Measurements from ENCODE around the gene THEM5. TPM values are rescaled to one million over a fixed set of nuclear protein-coding genes. Genes with fewer than 3 reads are reported as not detected.

THEM5 gene
- polyA plus RNA-seq, 3 donors: not detected

DNA sequence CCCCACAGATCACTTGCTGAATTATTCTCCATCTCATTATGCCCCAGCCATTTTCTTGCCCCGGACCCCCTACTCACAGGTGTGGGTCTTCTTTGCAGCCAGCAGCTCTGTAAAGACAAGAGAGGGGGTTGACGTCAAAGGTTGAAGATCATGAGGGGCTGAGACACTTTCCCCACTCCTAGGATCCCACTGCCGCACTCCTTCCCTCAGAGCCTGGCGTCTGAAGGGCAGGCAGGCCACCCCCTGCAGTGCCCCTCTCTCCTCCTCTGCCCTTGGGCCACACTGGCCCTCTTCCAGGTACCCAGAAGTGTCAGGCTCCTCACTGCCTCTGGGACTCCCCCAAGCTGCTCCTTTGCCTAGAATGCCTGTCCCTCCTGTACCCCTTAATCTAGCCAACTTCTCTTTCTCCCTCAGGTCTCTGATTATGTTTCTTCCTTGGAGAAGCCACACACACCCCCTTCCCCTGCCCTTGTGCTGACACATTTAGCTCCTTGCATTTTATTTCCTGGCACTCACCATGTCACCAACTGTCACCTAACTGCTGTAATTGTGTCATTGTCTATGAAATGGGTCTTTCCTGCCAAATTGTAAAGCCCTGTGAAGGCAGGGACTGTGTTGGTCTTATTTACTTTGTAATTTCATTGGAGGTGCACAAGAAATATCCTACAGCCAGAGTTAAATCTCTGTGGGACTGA lies 24.0 kb downstream of the THEM5 start:
- 23 to 49% (median 42%) methylated on average over 4 of the region's 4 CpGs for WGBS, 3 donors
- no peak overlapping the region for H3K27ac ChIP-seq (ENCODE audit: low read depth, low read length)

- WGBS, 3 donors: 4 to 22% (median 6%) methylated on average over 8 to 12 of the region's 12 CpGs
- no peak overlapping the region for H3K27ac ChIP-seq (ENCODE audit: low read depth, low read length)
Measured at GRCh38 chr1:151828921-151829320, 24.6 kb downstream of the THEM5 start.

GRCh38 chr1:151827853-151828252 lies 25.7 kb downstream of the THEM5 start:
- 42 to 83% (median 44%) methylated on average over 4 to 9 of the region's 9 CpGs for WGBS, 3 donors
- H3K27ac ChIP-seq (ENCODE audit: low read depth, low read length): no peak overlapping the region

- 60 to 71% (median 61%) methylated on average over 21 of the region's 21 CpGs for WGBS, 3 donors
- no peak overlapping the region for H3K27ac ChIP-seq (ENCODE audit: low read depth, low read length)
Measured at GRCh38 chr1:151825751-151826660, 27.5 kb downstream of the THEM5 start.

GRCh38 chr1:151825204-151825603 lies 28.3 kb downstream of the THEM5 start:
- WGBS, 3 donors: 74 to 77% (median 74%) methylated on average over 9 of the region's 9 CpGs
- no peak overlapping the region for H3K27ac ChIP-seq (ENCODE audit: low read depth, low read length)

DNA sequence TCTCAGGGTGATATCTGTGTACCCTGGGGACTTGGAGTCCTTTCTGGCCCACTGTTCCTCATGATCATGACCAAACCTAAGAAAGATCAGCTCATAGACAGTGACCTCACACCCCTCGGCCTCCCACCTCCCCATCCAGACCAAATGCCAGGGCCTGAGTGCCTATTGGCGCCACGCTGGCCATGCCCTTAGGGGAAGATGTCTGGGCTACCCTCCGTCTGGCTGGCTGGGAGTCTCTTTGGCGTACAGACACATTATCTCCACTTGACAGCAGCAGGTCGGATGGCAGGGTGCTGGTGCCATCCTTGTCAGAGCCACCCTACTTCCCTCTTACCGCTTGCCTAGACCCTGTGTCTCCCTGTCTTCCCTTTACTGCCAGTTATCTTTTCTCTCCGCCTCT lies 30.3 kb downstream of the THEM5 start:
- 79 to 92% (median 87%) methylated on average over 8 of the region's 8 CpGs for WGBS, 3 donors
- H3K27ac ChIP-seq (ENCODE audit: low read depth, low read length): no peak overlapping the region

DNA sequence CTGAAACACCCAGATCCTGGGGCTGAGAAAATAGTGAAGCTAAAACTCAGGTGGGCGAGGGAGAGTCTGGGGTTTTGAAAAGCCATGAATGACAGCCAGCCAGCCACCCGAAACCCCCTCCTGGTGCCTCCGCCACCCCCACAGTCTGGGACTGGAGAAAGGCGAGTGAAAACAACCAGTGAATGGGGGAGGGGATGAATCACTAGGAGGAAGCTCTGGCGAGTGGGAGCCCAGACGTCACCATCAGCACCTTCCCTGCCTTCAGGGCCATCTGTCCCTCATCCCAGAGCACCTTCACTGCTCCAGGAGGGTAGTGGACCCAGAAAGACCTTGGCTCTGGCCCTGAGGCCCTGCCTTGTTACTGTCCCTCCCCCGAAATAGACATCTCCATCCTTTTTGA lies 31.1 kb downstream of the THEM5 start:
- H3K27ac ChIP-seq (ENCODE audit: low read depth, low read length): no peak overlapping the region
- 46 to 72% (median 61%) methylated on average over 7 of the region's 7 CpGs for WGBS, 3 donors

- H3K27ac ChIP-seq (ENCODE audit: low read depth, low read length): no peak overlapping the region
- WGBS, 3 donors: 0 to 10% (median 3%) methylated on average over 2 of the region's 2 CpGs
Measured at GRCh38 chr1:151820940-151821339, 32.6 kb downstream of the THEM5 start.

GRCh38 chr1:151819976-151820623 lies 33.4 kb downstream of the THEM5 start:
- WGBS, 3 donors: 68 to 70% (median 70%) methylated on average over 7 of the region's 7 CpGs
- no peak overlapping the region for H3K27ac ChIP-seq (ENCODE audit: low read depth, low read length)

DNA sequence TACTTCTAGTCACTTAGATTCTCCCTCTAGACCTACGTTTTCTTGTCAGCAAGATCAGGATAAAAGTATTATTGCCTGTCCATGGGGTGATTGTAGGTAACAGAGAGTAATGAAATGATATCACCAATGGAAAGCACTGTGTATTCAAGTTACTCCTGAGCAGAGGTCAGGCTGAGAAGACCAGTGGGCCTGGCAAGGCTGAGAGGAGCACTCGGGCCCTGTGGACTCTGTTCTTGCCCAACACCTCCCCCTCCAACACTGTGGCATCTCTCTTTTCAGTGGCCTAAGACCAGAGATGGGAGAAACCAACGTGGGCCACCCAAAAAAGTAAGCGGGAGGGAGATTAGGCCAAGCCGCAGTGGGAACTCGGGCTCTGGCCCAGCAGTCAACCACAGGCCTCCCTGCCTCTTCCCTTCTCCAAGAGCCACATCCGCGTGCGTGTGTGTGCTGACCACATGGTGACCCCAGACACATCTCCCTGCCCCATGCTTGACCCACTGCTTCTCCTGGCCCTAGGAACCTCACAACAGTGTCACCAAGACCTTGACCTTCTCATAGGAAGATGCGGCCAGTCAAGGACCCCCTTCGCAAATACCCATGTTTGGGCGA lies 34.2 kb downstream of the THEM5 start:
- 78 to 90% (median 90%) methylated on average over 12 of the region's 12 CpGs for WGBS, 3 donors

GRCh38 chr1:151817353-151817730 lies 36.2 kb downstream of the THEM5 start:
- H3K27ac ChIP-seq (ENCODE audit: low read depth, low read length): no peak overlapping the region
- WGBS, 3 donors: 40 to 65% (median 61%) methylated on average over 7 of the region's 7 CpGs

More for the DNA sequence above, 34.2 kb downstream of the THEM5 start:
- no peak overlapping the region for H3K27ac ChIP-seq (ENCODE audit: low read depth, low read length)

- 75 to 80% (median 76%) methylated on average over 24 to 26 of the region's 26 CpGs for WGBS, 3 donors
- no peak overlapping the region for H3K27ac ChIP-seq (ENCODE audit: low read depth, low read length)
Measured at GRCh38 chr1:151816548-151817352, 36.8 kb downstream of the THEM5 start.

DNA sequence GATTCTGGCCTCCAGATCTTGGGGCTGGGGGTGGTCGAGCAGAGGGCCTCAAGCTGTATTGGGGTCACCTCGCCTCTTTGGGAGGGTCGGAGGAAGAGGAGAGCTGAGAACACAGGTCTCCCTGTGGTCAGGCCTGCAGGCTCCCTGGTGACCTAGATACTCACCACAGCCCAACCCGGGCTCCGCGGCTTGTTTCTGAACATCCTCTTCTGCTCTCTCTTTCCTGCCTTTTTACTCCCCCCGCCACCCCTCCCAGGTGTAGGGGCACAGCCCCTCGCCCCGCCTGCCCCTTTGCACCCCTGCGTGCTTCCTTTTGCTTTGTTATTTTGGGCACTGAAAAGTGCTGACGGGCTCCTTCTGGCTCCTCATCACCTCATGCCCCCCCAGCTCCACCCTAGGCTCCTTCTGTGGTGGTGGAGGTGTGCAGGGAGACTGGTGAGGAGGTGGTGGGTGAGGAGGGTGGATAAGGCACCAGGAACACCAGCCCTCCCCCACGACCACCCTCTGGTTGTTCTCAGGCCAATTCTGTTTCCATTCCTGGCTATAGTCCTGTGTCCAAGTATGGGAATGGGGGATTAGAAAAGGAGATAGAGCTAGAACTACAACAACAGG lies 37.7 kb downstream of the THEM5 start:
- no peak overlapping the region for H3K27ac ChIP-seq (ENCODE audit: low read depth, low read length)
- 44 to 76% (median 47%) methylated on average over 12 of the region's 12 CpGs for WGBS, 3 donors

- 76 to 92% (median 88%) methylated on average over 8 of the region's 8 CpGs for WGBS, 3 donors
- no peak overlapping the region for H3K27ac ChIP-seq (ENCODE audit: low read depth, low read length)
Measured at GRCh38 chr1:151814971-151815545, 38.5 kb downstream of the THEM5 start.

GRCh38 chr1:151814426-151814825 lies 39.1 kb downstream of the THEM5 start:
- no peak overlapping the region for H3K27ac ChIP-seq (ENCODE audit: low read depth, low read length)
- 66 to 93% (median 79%) methylated on average over 11 to 15 of the region's 15 CpGs for WGBS, 3 donors

DNA sequence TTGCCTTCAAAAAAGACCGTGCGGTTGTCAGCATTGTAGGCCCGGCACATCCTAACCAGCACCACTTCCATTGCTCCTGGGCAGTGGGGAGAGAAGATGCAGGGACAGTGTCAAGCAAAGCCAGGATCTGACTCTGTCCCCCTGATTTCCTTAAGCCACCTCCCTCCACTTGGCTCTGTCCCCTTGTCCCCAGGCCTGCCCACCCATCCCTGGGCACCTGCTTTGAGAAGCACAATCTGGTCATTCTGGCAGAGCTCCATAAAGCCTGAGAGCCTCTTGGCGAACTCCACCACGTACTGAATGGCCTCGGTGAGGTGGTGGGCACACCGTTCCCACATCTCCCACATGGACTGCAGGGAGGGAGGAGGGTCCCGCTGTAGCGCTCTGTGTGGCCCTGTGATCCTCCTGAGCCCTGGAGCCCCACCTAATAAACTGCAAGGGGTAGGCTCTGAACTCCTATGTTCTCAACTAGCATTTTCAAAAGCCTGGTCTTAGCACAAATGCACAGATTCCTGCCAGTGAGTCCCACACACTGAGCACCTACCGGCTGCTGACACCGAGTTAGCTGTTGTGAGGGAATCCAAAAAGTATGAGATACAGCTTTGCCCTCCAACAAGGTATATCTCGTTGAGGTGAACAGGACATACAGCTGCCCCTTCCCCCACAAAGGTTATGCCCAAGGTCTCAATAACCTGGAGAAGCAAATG lies 40.1 kb downstream of the THEM5 start:
- WGBS, 3 donors: 84 to 87% (median 85%) methylated on average over 12 of the region's 12 CpGs

DNA sequence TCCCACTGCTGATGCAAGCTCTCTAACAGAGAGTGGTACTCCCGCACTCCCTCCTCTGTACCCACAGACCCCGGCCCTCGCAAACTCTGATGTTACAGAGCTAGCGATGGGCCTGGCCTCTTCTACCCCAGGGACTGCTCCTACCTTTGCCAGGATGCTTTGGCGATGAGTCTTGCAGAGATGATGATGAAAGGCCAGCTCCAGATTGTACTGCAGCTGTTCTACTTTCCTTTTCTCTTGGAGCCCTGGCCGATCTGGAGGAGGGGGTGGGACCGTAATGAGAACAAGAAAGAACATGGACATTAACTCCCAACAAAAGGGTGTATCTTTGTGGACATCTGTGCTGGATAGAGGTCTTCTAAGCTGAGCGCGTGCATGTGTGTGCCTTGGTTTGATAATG lies 42.3 kb downstream of the THEM5 start:
- WGBS, 3 donors: 78 to 86% (median 82%) methylated on average over 9 of the region's 9 CpGs

More for the DNA sequence above, 40.1 kb downstream of the THEM5 start:
- H3K27ac ChIP-seq (ENCODE audit: low read depth, low read length): no peak overlapping the region

More for the DNA sequence above, 42.3 kb downstream of the THEM5 start:
- H3K27ac ChIP-seq (ENCODE audit: low read depth, low read length): no peak overlapping the region
